Measurements from ENCODE around the gene OSBPL5. TPM values are rescaled to one million over a fixed set of nuclear protein-coding genes. Genes with fewer than 3 reads are reported as not detected.

OSBPL5 gene
- total RNA-seq, 1 experiment from 2014 or later, result 51.4 TPM

DNA sequence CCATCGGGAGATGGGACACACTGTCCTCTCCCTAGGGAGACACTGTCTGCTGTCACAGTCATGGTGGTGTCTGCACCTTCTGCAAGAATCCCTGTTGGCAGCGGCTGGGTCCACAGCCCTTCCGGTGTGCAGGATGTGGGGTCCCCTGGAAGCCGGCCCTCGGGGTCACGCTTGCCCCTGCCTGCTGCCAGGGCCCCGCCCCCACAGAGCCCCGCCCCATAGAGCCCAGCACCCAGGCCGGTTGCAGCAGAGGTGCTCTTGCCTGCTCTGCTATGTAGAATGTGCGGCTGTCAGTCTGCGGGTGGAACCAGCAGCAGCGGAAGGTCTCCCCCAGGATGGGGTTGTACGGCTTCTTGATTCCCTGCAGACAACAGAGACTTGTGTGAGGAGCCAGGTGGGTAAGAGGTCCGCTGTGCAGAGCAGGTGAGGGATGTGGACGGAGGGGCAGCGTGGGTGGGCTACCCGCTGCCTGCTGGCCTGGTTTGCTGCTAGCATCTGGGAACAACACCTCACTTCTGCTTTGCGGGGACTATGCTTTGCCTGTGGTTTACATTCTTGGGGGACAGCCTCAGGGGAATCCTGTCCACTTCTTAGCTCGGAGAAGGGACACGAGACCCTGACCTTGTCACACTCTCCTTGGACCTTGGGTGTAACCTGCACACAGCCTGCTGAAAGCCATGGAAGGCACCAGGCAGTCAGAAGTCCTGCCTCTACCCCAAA is 63.0 kb downstream of the OSBPL5 start:
- ChIA-PET CTCF (no interaction called here), POLR2A (ENCODE audit: unreplicated experiment) (no interaction called here)
- no peaks in the 10 kb centered on the region for H3F3A ChIP-seq (ENCODE audit: low read length, unreplicated experiment)
- H3K9me2 ChIP-seq (replicated peaks; ENCODE audit: low read length), result no peaks in the 10 kb centered on the region
- no peaks in the 10 kb centered on the region for H3K9me3 ChIP-seq (ENCODE audit: low read length)
- H3K4me2 ChIP-seq (ENCODE audit: low read length), result no peak overlapping the region
- H3K4me1 ChIP-seq (ENCODE audit: insufficient read depth, low read length), result no peaks in the 10 kb centered on the region
- no peaks in the 10 kb centered on the region; the same call in 1 of the 2 replicates for H3K36me3 ChIP-seq (ENCODE audit: low read depth, low read length)
- no peaks in the 10 kb centered on the region for H3K79me2 ChIP-seq (ENCODE audit: low read length)
- no peak for ATAC-seq
- BruUV-seq (replicated peaks), result no TSS peak
- no peak overlapping the region for H3K4me3 ChIP-seq (ENCODE audit: low read length)
- no peak for DNase-seq
- H3K27ac ChIP-seq (ENCODE audit: low read length), result no peak overlapping the region
- TF ChIP-seq EZH2phosphoT487 (IDR thresholded peaks at IDR 0.05; ENCODE audit: borderline replicate concordance, low read length) (no peak), EZH2 (IDR thresholded peaks at IDR 0.05; ENCODE audit: low read length, unreplicated experiment) (no peak)
- TF ChIP-seq, protein P1, sequence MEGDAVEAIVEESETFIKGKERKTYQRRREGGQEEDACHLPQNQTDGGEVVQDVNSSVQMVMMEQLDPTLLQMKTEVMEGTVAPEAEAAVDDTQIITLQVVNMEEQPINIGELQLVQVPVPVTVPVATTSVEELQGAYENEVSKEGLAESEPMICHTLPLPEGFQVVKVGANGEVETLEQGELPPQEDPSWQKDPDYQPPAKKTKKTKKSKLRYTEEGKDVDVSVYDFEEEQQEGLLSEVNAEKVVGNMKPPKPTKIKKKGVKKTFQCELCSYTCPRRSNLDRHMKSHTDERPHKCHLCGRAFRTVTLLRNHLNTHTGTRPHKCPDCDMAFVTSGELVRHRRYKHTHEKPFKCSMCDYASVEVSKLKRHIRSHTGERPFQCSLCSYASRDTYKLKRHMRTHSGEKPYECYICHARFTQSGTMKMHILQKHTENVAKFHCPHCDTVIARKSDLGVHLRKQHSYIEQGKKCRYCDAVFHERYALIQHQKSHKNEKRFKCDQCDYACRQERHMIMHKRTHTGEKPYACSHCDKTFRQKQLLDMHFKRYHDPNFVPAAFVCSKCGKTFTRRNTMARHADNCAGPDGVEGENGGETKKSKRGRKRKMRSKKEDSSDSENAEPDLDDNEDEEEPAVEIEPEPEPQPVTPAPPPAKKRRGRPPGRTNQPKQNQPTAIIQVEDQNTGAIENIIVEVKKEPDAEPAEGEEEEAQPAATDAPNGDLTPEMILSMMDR (conservative IDR thresholded peaks at IDR 0.05; ENCODE audit: low read depth, low read length), result no peak
- intact Hi-C loops (cut with micrococcal nuclease), result no loop called here
- H3K27me3 ChIP-seq (ENCODE audit: low read length), result no peaks in the 10 kb centered on the region
- no peaks in the 10 kb centered on the region for H4K20me1 ChIP-seq (ENCODE audit: low read length)
- no peak overlapping the region for H3K9ac ChIP-seq (ENCODE audit: low read length)
- no peak overlapping the region for H2AFZ ChIP-seq (ENCODE audit: low read length)

DNA sequence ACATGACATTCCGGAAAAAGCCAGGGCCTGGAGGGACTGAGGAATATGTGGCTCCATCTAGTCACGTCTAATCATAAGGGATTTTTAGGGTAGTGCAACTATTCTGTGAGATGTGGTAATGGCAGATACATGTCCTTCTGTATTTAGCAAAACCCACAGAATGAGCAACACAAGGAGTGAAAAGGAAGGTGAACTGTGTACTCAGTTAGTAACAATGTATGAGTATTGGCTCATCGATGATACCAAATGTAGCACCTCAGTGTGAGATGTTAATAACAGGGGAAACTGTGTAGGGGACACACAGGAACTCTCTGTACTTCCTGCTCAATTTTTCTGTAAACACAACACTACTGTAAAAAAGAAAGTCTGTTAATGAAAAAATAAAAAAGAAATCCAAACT is 65.9 kb downstream of the OSBPL5 start:
- no peak overlapping the region for H3K4me3 ChIP-seq (ENCODE audit: low read length)
- no peak overlapping the region for H2AFZ ChIP-seq (ENCODE audit: low read length)
- H3K27ac ChIP-seq (ENCODE audit: low read length), result no peak overlapping the region
- TF ChIP-seq, protein P1 (conservative IDR thresholded peaks at IDR 0.05; ENCODE audit: low read depth, low read length), result no peak
- TF ChIP-seq EZH2phosphoT487 (IDR thresholded peaks at IDR 0.05; ENCODE audit: borderline replicate concordance, low read length) (no peak), EZH2 (IDR thresholded peaks at IDR 0.05; ENCODE audit: low read length, unreplicated experiment) (no peak)
- ATAC-seq (no peak), DNase-seq (no peak)
- CTCF ChIA-PET, result no interaction called here
- BruUV-seq (replicated peaks), result no TSS peak
- POLR2A ChIA-PET (ENCODE audit: unreplicated experiment), result no interaction called here
- peaks cover 22% of the 10 kb centered on the region for H3K4me1 ChIP-seq (ENCODE audit: insufficient read depth, low read length)
- no peaks in the 10 kb centered on the region for H3K9me3 ChIP-seq (ENCODE audit: low read length)
- H3K4me2 ChIP-seq (ENCODE audit: low read length), result no peak overlapping the region
- no peaks in the 10 kb centered on the region for H3K9me2 ChIP-seq (replicated peaks; ENCODE audit: low read length)
- no peaks in the 10 kb centered on the region for H3K79me2 ChIP-seq (ENCODE audit: low read length)
- no peak overlapping the region for H3K9ac ChIP-seq (ENCODE audit: low read length)
- H4K20me1 ChIP-seq (ENCODE audit: low read length), result no peaks in the 10 kb centered on the region
- no peaks in the 10 kb centered on the region for H3K27me3 ChIP-seq (ENCODE audit: low read length)
- H3F3A ChIP-seq (ENCODE audit: low read length, unreplicated experiment), result no peaks in the 10 kb centered on the region
- intact Hi-C loops (cut with micrococcal nuclease), result loop anchor here (5.0 kb wide), 2 partner anchors 118 to 167 kb away; partner anchors contain the start of gene MRGPRG
- no peaks in the 10 kb centered on the region; the same call in 1 of the 2 replicates for H3K36me3 ChIP-seq (ENCODE audit: low read depth, low read length)

DNA sequence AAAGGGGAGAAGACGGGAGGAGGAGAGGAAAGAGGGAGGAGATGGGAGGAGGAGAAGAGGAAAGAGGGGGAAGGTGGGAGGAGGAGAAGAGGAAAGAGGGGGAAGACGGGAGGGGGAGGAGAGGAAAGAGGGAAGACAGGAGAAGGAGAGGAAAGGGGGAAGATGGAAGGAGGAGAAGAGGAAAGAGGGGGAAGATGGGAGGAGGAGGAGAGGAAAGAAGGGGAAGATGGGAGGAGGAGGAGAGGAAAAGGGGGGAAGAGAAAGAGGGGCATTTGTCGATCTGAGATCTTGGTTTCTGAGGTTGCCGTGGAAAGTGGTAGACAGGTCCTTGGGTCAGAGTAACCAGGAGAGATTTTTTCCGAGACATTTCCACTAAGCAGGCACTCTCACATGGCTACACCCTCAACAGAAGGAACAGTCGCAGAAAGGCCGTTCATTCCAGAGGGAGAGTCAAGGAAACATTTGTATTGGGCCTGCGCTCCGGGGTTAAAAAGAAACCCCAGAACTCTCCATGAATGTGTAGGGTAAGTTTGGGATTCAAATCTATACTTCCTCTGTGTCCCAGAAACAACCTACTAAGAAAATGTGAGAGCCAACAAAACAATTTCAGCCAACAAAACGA is 68.1 kb downstream of the OSBPL5 start:
- Histone ChIP-seq H3K4me1 (ENCODE audit: insufficient read depth, low read length) (peaks cover 22% of the 10 kb centered on the region), H3K36me3 (ENCODE audit: low read depth, low read length) (no peaks in the 10 kb centered on the region), H3K9me2 (replicated peaks; ENCODE audit: low read length) (no peaks in the 10 kb centered on the region), H3K79me2 (ENCODE audit: low read length) (no peaks in the 10 kb centered on the region), H3K27me3 (ENCODE audit: low read length) (no peaks in the 10 kb centered on the region), H3K9me3 (ENCODE audit: low read length) (no peaks in the 10 kb centered on the region), H3K27ac (ENCODE audit: low read length) (peak overlapping the region; percentile 86), H2AFZ (ENCODE audit: low read length) (no peak overlapping the region), H3K9ac (ENCODE audit: low read length) (peak overlapping the region; percentile 38; the same call in 1 of the 2 replicates), H3K4me3 (ENCODE audit: low read length) (no peak overlapping the region), H3F3A (ENCODE audit: low read length, unreplicated experiment) (no peaks in the 10 kb centered on the region), H3K4me2 (ENCODE audit: low read length) (no peak overlapping the region), H4K20me1 (ENCODE audit: low read length) (no peaks in the 10 kb centered on the region)
- CTCF ChIA-PET, result no interaction called here
- BruUV-seq (replicated peaks), result no TSS peak
- POLR2A ChIA-PET (ENCODE audit: unreplicated experiment), result no interaction called here
- intact Hi-C loops (cut with micrococcal nuclease), result loop anchor here (2.0 to 5.0 kb wide), 4 partner anchors 28 to 165 kb away; partner anchors contain the start of genes MRGPRG and OSBPL5
- TF ChIP-seq EZH2 (IDR thresholded peaks at IDR 0.05; ENCODE audit: low read length, unreplicated experiment) (no peak), EZH2phosphoT487 (IDR thresholded peaks at IDR 0.05; ENCODE audit: borderline replicate concordance, low read length) (no peak)
- TF ChIP-seq, protein P1 (conservative IDR thresholded peaks at IDR 0.05; ENCODE audit: low read depth, low read length), result no peak
- ATAC-seq, result no peak
- DNase-seq, result no peak
